ENCODE data around the gene CHMP4A.

GRCh38 chr14:24234095-24235005 lies 21.1 kb upstream of the CHMP4A start:
- TF ChIP-seq CTCF (IDR thresholded peaks at IDR 0.05; ENCODE audit: insufficient read depth, low read depth, low read length) (no peak), EZH2 (IDR thresholded peaks at IDR 0.05; ENCODE audit: insufficient read depth, low read length) (no peak)

Measured in astrocyte (in vitro differentiated cells and primary cell).